GM13976 (cell line): Measurements from ENCODE around the gene DDTL.
A peak's percentile ranks its signal among the peaks of the same experiment; 100 is the strongest.
"Not testable (repeated sequence)": the region's sequence is repeated elsewhere in the genome, so short reads cannot be mapped to it uniquely, and the experiment has no call there.

Source experiments
- DNase-seq: peaks from one replicate; pipeline ENCODE4 v3.0.0; 2012; ENCODE audit warnings: low spot score
- CTCF ChIP-seq: IDR thresholded peaks from 2 replicates; pipeline ENCODE4 v1.5.1; 2012; ENCODE audit warnings: borderline replicate concordance, mild to moderate bottlenecking; ENCODE audit not compliant: insufficient read depth; ENCODE audit errors: extremely low read depth, missing control alignments, control extremely low read depth
- in situ Hi-C: fragments of 300-500 bp; cut with MboI; formaldehyde crosslinking; loops from one replicate; pipeline ENCODE4 v1.12.0; 2022; ENCODE audit warnings: low sequenced_read_pairs, mixed read lengths, inconsistent platforms; ENCODE audit not compliant: unreplicated experiment

Gene DDTL

GRCh38 chr22:23970816-23971486 is 4.3 kb downstream of the DDTL start:
- no peak for TF ChIP-seq CTCF
- DNase-seq, result no peak
- in situ Hi-C loops, result no loop called here

- in situ Hi-C loops, DNase-seq: not testable (repeated sequence)
Observed at GRCh38 chr22:23971927-23972326, 5.2 kb downstream of the DDTL start.

GRCh38 chr22:23974345-23974744 is 7.7 kb downstream of the DDTL start, which contains the start of gene DDT:
Gene DDT (minus strand): TSS chr22:23974441. CDS start chr22:23974414, 27 bp downstream.
- DNase-seq, in situ Hi-C loops: not testable (repeated sequence)

GRCh38 chr22:23974836-23975352 is 8.2 kb downstream of the DDTL start:
- DNase-seq, in situ Hi-C loops: not testable (repeated sequence)

GRCh38 chr22:23977304-23977703 is 10.6 kb downstream of the DDTL start:
- in situ Hi-C loops, DNase-seq: not testable (repeated sequence)

- in situ Hi-C loops, DNase-seq: not testable (repeated sequence)
Observed at GRCh38 chr22:23979557-23980240, 13.0 kb downstream of the DDTL start, which contains the start of gene GSTT2. Gene GSTT2 (plus strand): TSS chr22:23980134.

- DNase-seq, in situ Hi-C loops: not testable (repeated sequence)
Observed at GRCh38 chr22:23980567-23980966, 13.9 kb downstream of the DDTL start.

- in situ Hi-C loops, result no loop called here
- no peak for DNase-seq
- peak; percentile 35 for TF ChIP-seq CTCF
Observed at GRCh38 chr22:23984430-23984829, 17.7 kb downstream of the DDTL start.

- in situ Hi-C loops, DNase-seq: not testable (repeated sequence)
Observed at GRCh38 chr22:23986089-23986488, 19.4 kb downstream of the DDTL start.

GRCh38 chr22:23986538-23987178 is 20.0 kb downstream of the DDTL start:
- in situ Hi-C loops, DNase-seq: not testable (repeated sequence)

GRCh38 chr22:23989583-23990244 is 23.0 kb downstream of the DDTL start:
- in situ Hi-C loops, DNase-seq: not testable (repeated sequence)

GRCh38 chr22:23993080-23993479 is 26.4 kb downstream of the DDTL start:
- in situ Hi-C loops, result not testable (repeated sequence)

GRCh38 chr22:23993581-23994177 is 27.0 kb downstream of the DDTL start:
- DNase-seq, in situ Hi-C loops: not testable (repeated sequence)

More at GRCh38 chr22:23993080-23993479, 26.4 kb downstream of the DDTL start:
- DNase-seq, result not testable (repeated sequence)
